SIG-M5 (cell line): ENCODE results near the gene ZNF433.
"Not testable (repeated sequence)": the region's sequence is repeated elsewhere in the genome, so short reads cannot be mapped to it uniquely, and the experiment has no call there.

Experiments used
- DNase-seq: peaks from one replicate; lab custom pipeline; 2025; lab: John Stamatoyannopoulos, UW

Gene ZNF433

GRCh38 chr19:12035220-12036172 is at the start of gene ZNF433:
TSS of gene ZNF433 (minus strand) at chr19:12035679. CDS start at chr19:12035539, 140 bp downstream.
- no peak for DNase-seq

GRCh38 chr19:12083336-12083735 is 47.9 kb upstream of the ZNF433 start:
- not testable (repeated sequence) for DNase-seq

- DNase-seq = no peak
Measured at GRCh38 chr19:12077375-12077774, 41.9 kb upstream of the ZNF433 start.

DNA sequence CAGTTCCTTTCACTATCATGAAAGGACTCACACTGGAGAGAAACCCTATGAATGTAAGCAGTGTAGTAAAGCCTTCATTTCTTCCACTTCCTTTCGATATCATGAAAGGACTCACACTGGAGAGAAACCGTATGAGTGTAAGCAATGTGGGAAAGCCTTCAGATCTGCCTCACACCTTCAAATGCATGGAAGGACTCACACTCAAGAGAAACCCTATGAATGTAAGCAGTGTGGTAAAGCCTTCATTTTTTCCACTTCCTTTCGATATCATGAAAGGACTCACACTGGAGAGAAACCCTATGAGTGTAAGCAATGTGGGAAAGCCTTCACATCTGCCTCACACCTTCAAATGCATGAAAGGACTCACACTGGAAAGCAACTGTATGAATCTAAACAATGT is 40.9 kb upstream of the ZNF433 start:
- not testable (repeated sequence) for DNase-seq

- no peak for DNase-seq
Measured at GRCh38 chr19:12075538-12076139, 40.2 kb upstream of the ZNF433 start.

GRCh38 chr19:12064590-12065538 is 29.4 kb upstream of the ZNF433 start, which contains the start of gene ZNF844:
TSS of gene ZNF844 (plus strand) at chr19:12064731. CDS start at chr19:12064874, 143 bp downstream.
- no peak for DNase-seq

- DNase-seq = no peak
Measured at GRCh38 chr19:12055784-12056183, 20.3 kb upstream of the ZNF433 start.

GRCh38 chr19:12052497-12053169 is 17.2 kb upstream of the ZNF433 start, which contains the start of gene ZNF878:
TSS of gene ZNF878 (minus strand) at chr19:12052961. CDS start at chr19:12052801, 160 bp downstream.
- DNase-seq = no peak

DNA sequence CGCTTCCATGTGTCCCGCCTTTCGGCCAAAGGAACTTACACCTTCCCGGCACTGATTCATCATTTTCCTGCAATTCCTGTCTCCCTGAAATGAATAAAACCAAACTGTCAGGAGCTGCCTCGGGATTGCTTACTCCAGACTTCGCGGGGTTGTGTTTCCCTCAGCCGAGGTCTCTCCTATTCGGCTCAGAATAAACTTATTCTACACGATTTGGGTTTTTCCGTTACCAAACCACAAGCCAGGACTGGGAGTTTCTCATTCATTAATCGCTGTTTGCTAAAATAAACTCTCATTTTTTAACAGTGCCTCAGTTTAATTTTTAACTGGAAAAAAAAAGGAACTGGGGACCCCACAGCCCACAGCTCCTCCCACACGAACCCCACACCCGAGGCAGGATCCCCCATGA is 16.6 kb upstream of the ZNF433 start:
- no peak for DNase-seq

DNA sequence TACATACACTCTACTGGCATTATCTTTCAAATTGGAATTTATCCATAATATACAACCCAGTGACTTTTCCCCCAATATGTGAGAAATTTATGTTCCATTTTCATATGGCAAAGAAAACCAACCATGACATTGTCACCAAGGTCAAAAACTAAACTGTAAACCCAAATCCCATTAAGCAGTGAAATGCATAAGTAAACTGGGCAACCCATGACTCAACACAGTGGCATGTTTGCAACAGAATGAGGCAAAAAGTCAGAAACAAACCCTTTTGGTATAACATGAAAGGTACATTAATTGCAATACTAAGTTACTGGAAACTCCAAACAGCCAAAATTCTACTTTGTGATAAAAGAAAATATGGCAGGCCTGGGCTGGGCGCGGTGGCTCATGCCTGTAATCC is 12.4 kb upstream of the ZNF433 start:
- no peak for DNase-seq

DNA sequence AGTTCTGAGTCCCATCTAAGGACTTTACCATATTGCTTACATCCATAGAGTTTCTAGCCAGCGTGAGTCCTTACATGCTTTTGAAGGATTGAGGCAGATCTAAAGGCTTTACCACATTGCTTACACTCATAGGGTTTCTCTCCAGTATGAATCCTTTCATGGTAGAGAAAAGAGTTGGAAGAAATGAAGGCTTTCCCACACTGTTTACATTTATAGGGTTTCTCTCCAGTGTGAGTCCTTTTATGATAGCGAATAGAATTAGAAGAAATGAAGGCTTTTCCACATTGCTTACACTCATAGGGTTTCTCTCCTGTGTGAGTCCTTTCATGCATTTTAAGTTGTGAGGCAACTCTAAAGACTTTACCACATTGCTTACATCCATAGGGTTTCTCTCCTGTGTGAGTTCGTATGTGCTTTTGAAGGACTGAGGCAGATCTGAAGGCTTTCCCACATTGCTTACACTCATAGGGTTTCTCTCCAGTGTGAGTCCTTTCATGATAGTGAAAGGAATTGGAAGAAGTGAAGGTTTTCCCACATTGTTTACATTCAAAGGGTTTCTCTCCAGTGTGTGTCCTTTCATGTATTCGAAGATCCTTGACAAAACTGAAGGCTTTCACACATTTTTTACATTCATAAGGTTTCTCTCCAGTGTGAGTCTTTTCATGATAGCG is 8.4 kb upstream of the ZNF433 start:
- no peak for DNase-seq

- no peak for DNase-seq
Measured at GRCh38 chr19:12042893-12043292, 7.4 kb upstream of the ZNF433 start.

GRCh38 chr19:12034620-12035019 is 859 bp downstream of the ZNF433 start:
- DNase-seq = no peak

GRCh38 chr19:12034198-12034597 is 1.3 kb downstream of the ZNF433 start:
- no peak for DNase-seq

GRCh38 chr19:12015753-12016116 is 19.7 kb downstream of the ZNF433 start:
- DNase-seq = no peak

GRCh38 chr19:12015015-12015752 is 20.3 kb downstream of the ZNF433 start:
- DNase-seq = no peak

GRCh38 chr19:12000152-12000981 is 35.1 kb downstream of the ZNF433 start:
- DNase-seq = no peak

DNA sequence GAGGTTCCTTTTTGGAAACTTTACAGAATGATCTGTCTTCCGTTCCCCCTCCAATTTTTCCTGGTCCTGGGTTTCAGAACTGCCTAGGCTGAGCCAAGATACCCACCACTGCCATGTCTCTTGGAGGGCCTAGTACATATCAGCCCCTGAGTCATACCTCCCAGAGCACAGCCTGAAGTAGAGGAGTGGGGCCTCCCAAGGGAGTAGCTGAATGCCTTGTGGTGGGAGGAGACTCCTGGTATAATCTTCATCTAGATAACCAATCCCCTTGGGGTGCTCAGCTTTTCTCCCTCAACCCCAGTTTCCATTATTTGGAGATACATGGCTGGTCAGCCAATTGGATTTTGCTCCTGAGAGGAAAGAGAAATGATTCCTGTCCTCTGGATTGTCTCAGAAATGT is 40.3 kb downstream of the ZNF433 start:
- DNase-seq = no peak

GRCh38 chr19:11991921-11992320 is 43.6 kb downstream of the ZNF433 start:
- DNase-seq = not testable (repeated sequence)
